Nephron progenitor cell (in vitro differentiated cells): ENCODE measurements around the gene MEN1.

Experiments used
- DNase-seq: peaks from one replicate; pipeline ENCODE4 v3.0.0; 2021
- H3K27ac Mint-ChIP-seq: 2 replicates; pipeline ENCODE4 v1.8.0; 2021; ENCODE audit warnings: mild to moderate bottlenecking, moderate library complexity, mixed read lengths
- H3K27me3 Mint-ChIP-seq: 2 replicates; pipeline ENCODE4 v1.8.0; 2021; ENCODE audit warnings: mild to moderate bottlenecking, low read depth, mixed read lengths; ENCODE audit not compliant: poor library complexity
- H3K36me3 Mint-ChIP-seq: 2 replicates; pipeline ENCODE4 v1.8.0; 2021; ENCODE audit warnings: low read depth, mixed read lengths
- H3K4me1 Mint-ChIP-seq: 2 replicates; pipeline ENCODE4 v1.8.0; 2021; ENCODE audit warnings: mixed read lengths
- H3K4me3 Mint-ChIP-seq: 2 replicates; pipeline ENCODE4 v1.8.0; 2021; ENCODE audit warnings: mild to moderate bottlenecking, moderate library complexity, mixed read lengths
- H3K9me3 Mint-ChIP-seq: 2 replicates; pipeline ENCODE4 v1.8.0; 2021; ENCODE audit warnings: mild to moderate bottlenecking, moderate library complexity, mixed read lengths
- TF ChIP-seq, protein P1 (sequence below): fragments of 200-600 bp; sonication (generic); IDR thresholded peaks from 2 replicates; pipeline ENCODE4 v1.5.0; 2021; ENCODE audit warnings: antibody characterized with exemption

Gene MEN1

DNA sequence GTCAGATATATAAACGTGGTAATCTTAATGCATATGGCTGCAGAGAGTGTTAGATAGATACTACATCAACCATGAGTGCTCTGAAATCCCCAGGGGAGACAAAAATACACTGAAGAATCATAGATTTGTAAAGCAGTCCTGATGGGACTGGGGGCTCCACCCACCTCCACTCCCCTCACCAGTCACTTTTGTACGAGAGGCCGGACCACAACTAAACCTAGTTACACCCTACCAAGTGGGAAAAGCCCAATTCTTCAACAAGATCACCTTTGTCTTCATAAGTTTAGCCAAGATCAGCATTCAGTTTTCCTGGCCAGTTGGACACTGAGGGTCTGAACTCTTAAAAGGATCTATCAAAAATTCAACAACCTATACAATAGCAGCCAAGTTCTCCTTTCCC lies 33.5 kb downstream of the MEN1 start:
- H3K9me3 Mint-ChIP-seq: no peaks in the 10 kb centered on the region
- DNase-seq: no peak
- TF ChIP-seq, protein P1, sequence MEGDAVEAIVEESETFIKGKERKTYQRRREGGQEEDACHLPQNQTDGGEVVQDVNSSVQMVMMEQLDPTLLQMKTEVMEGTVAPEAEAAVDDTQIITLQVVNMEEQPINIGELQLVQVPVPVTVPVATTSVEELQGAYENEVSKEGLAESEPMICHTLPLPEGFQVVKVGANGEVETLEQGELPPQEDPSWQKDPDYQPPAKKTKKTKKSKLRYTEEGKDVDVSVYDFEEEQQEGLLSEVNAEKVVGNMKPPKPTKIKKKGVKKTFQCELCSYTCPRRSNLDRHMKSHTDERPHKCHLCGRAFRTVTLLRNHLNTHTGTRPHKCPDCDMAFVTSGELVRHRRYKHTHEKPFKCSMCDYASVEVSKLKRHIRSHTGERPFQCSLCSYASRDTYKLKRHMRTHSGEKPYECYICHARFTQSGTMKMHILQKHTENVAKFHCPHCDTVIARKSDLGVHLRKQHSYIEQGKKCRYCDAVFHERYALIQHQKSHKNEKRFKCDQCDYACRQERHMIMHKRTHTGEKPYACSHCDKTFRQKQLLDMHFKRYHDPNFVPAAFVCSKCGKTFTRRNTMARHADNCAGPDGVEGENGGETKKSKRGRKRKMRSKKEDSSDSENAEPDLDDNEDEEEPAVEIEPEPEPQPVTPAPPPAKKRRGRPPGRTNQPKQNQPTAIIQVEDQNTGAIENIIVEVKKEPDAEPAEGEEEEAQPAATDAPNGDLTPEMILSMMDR: no peak
- H3K27me3 Mint-ChIP-seq: no peaks in the 10 kb centered on the region
- H3K4me3 Mint-ChIP-seq: peak overlapping the region; percentile 94
- peaks cover 61% of the 10 kb centered on the region for H3K4me1 Mint-ChIP-seq
- peaks cover 57% of the 10 kb centered on the region for H3K36me3 Mint-ChIP-seq
- H3K27ac Mint-ChIP-seq: peak overlapping the region; percentile 97

DNA sequence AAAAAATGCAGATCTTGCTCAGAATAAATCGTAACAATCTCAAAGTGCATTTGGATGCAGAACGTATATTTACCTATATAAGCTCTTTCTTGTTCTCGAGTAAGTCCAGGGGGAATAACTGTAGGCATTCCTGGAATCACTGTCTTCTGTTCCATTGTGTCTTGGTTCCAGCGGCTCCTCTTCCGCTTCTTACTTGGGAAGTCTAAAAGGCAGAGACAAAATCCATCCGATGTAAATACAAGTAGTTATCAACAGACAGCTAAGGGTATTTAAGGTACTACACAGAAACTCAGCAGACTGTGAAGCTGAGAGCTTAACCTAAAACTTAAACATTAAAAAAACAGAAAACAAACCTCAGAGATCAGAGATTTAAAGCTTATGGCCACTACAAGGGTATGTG lies 33.9 kb downstream of the MEN1 start:
- Mint-ChIP-seq H3K4me3 (peak overlapping the region; percentile 94), H3K27ac (peak overlapping the region; percentile 97), H3K36me3 (peaks cover 62% of the 10 kb centered on the region), H3K4me1 (peaks cover 62% of the 10 kb centered on the region), H3K27me3 (no peaks in the 10 kb centered on the region), H3K9me3 (no peaks in the 10 kb centered on the region)
- DNase-seq: no peak
- TF ChIP-seq, protein P1: no peak

DNA sequence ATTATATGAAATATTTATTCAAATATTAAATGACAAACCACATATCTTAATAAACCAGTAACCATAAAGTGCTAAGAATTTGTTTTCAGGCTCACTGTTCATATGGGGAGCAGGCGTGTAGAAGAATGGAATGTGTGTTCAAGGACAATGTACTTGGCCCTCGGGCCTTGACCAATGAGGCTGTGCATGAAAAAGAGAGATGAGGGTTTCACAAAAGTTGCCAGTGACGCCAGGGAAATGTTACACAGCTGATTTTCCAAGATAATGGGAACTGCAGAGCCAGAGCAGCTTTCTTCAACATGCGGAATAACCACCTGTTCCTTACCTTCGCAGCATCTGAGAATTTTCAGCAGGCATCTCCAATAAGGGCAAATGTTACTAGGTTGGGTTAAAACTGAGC lies 36.2 kb downstream of the MEN1 start:
- Mint-ChIP-seq H3K27ac (no peak overlapping the region), H3K27me3 (no peaks in the 10 kb centered on the region), H3K9me3 (no peaks in the 10 kb centered on the region), H3K4me3 (no peak overlapping the region), H3K4me1 (peaks cover 64% of the 10 kb centered on the region), H3K36me3 (peaks cover 83% of the 10 kb centered on the region)
- DNase-seq: no peak
- TF ChIP-seq, protein P1: no peak

DNA sequence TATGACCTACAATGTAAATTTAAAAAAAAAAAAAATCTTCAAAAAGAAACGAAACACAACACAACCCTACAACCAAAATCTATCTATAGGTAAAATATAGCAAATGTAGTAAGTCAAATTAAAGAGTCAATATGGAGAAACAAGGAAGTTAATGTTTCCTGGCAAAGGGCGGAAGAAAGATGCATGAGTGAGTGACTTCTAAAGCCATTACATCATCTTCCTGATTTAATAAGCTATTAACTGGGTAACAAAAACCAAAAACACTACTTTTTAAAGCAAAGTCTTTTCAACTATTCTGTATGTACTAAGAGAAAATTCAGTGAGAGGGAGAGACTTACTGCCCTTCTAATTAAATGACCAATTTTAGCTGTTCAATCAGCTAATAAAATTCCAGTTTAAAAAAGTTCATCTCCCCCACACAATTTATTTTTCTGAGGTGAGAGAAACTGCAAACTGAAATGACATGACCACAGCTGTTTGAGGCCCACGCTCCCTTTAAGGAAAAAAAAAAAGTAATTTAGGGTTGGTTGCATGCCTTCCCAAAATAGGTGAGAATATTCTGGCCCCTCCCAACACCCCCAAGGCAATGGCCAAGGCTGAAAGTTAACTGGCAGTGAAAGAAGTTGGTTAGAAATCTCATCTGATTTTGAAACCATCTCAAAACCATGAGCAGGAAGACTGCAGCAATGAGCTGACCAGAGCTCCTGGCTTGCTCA lies 37.9 kb downstream of the MEN1 start:
- H3K27ac Mint-ChIP-seq: peak overlapping the region; percentile 60
- H3K4me3 Mint-ChIP-seq: no peak overlapping the region
- H3K4me1 Mint-ChIP-seq: peaks cover 75% of the 10 kb centered on the region

DNA sequence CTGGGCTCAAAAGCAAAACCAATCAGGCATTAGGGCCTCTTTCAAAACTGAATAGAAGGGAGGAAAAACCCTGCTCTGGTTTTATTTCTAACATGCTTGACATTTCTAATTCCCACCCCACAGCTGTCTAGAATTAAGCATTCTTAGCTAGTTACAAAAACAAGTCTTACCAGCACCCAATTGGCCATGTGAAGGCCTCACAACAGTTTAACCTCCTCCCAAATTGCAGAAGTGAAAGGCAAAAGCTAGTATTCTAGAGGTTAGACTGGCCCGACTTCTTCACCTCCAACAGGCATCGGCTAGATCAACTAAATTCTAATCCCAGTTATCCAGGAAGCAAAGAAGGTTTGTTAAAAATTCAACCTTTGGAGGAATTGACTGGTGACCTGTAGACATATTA lies 38.5 kb downstream of the MEN1 start:
- no peaks in the 10 kb centered on the region for H3K9me3 Mint-ChIP-seq
- H3K27ac Mint-ChIP-seq: no peak overlapping the region
- TF ChIP-seq, protein P1: no peak
- no peaks in the 10 kb centered on the region for H3K27me3 Mint-ChIP-seq
- peaks cover 74% of the 10 kb centered on the region for H3K4me1 Mint-ChIP-seq
- peaks cover 97% of the 10 kb centered on the region for H3K36me3 Mint-ChIP-seq
- no peak overlapping the region for H3K4me3 Mint-ChIP-seq
- no peak for DNase-seq

More for the DNA sequence above, 37.9 kb downstream of the MEN1 start:
- no peak for DNase-seq
- H3K9me3 Mint-ChIP-seq: no peaks in the 10 kb centered on the region
- H3K36me3 Mint-ChIP-seq: peaks cover 99% of the 10 kb centered on the region
- no peaks in the 10 kb centered on the region for H3K27me3 Mint-ChIP-seq
- TF ChIP-seq, protein P1: no peak

DNA sequence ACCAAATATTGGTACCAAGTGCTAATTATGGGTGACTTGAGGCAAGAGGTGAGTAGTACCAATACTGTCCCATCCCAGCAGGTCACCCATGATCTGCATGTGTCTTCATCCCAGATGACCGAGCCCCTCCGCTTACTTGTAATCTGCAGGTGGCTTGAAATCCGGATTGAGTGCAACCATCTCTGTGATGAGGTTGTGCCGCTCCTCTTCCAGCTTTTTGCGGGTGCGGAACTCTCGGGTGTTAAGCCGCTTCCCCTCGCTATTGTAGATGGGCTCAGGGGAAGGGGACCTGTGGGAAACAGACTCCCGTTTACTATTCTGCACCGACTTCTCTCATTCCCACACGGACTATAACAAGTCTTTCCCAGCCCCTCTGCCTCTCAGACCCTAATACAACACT lies 40.2 kb downstream of the MEN1 start:
- H3K27ac Mint-ChIP-seq: no peak overlapping the region
- H3K4me1 Mint-ChIP-seq: peaks cover 72% of the 10 kb centered on the region
- TF ChIP-seq, protein P1: no peak
- no peaks in the 10 kb centered on the region for H3K9me3 Mint-ChIP-seq
- peaks cover 91% of the 10 kb centered on the region for H3K36me3 Mint-ChIP-seq
- DNase-seq: no peak
- H3K4me3 Mint-ChIP-seq: no peak overlapping the region
- H3K27me3 Mint-ChIP-seq: no peaks in the 10 kb centered on the region
